Psoas muscle (tissue), 8 donors: ENCODE data around the gene PNMA1. TPM values are rescaled to one million over a fixed set of nuclear protein-coding genes. Genes with fewer than 3 reads are reported as not detected.

Source experiments
- ATAC-seq, 4 donors: fragments of 200-7000 bp; cut with Tn5 transposase; one replicate each; pipeline ENCODE4 v1.9.1; 2020; ENCODE audit warnings: moderate library complexity in 3 of 4, mild to moderate bottlenecking in 2 of 4
- DNase-seq, 2 donors: peaks; one replicate each; pipeline ENCODE4 v3.0.0-alpha.2; 2020
- H3K27ac ChIP-seq: fragments of 200-600 bp; one replicate; pipeline ENCODE4 v1.8.0; 2022
- H3K27me3 ChIP-seq, 3 donors: fragments of 200-600 bp in 1 of 3; one replicate each; pipeline versions ENCODE4 v1.6.1 to v1.8.0; 2013 to 2022; ENCODE audit warnings: low read length in 2 of 3, mild to moderate bottlenecking in 2 of 3, moderate library complexity in 1 of 3; ENCODE audit not compliant: insufficient read depth in 3 of 3
- H3K36me3 ChIP-seq, 2 donors: fragments of 200-600 bp in 1 of 2; one replicate each; pipeline versions ENCODE4 v1.6.1 to v1.8.0; 2013 to 2022; ENCODE audit warnings: low read depth in 1 of 2, mild to moderate bottlenecking in 1 of 2, moderate library complexity in 1 of 2; ENCODE audit not compliant: insufficient read depth in 1 of 2
- H3K4me1 ChIP-seq: fragments of 200-600 bp; one replicate; pipeline ENCODE4 v1.8.0; 2022
- H3K4me3 ChIP-seq: fragments of 200-600 bp; one replicate; pipeline ENCODE4 v1.8.0; 2022; ENCODE audit warnings: mild to moderate bottlenecking
- H3K9me3 ChIP-seq: fragments of 200-600 bp; one replicate; pipeline ENCODE4 v1.8.0; 2022
- WGBS, 3 donors: extraction: QIAGEN DNeasy Blood & Tissue Kit; methylation state at CpG; one replicate each; pipeline versions ENCODE4 v1.1.6 to v1.1.7; 2013; 5-methylcytosine and 5-hydroxymethylcytosine counted together
- intact Hi-C, 2 donors: fragments of 100-400 bp; cut with DNase I; formaldehyde crosslinking; loops; one replicate each; pipeline versions ENCODE4 v1.11.0 to v1.14.2; 2022
- polyA plus RNA-seq, 3 donors: library from polyadenylated mRNA; stranded (reverse); fragments of 200-250 nt; gene quantifications; one replicate each; pipeline ENCODE4 v1.2.3, GENCODE V29; 2013
- total RNA-seq, 4 donors: library from RNA; stranded (reverse); fragmentation: NEBNext Ultra II Directional in 2 of 4; extraction: Animal tissue kit (Norgen Biotek cat#: 25700) in 2 of 4; gene quantifications; one replicate each; pipeline versions ENCODE4 v1.2.1 to v1.2.4, GENCODE V29; 2021 to 2023
- TF ChIP-seq, protein P1 (sequence below): fragments of 200-600 bp; IDR thresholded peaks from one replicate; pipeline ENCODE4 v1.8.0; 2022; ENCODE audit warnings: antibody characterized with exemption
- donor health status: healthy with polysubstance abuse.
- donor health status: DM: no; HTN: no; CAD: no; lungs with moderate emphysema.
- donor health status: Bipolar disorder and iron deficiency.
- donor health status: healthy.
- donor health status: DM: yes; HTN: yes; CAD: no.
- donor health status: DM: no; HTN: no; CAD: no.
- donor health status: DM: no; HTN: no; CAD: no.
- donor health status: DM: yes; HTN: yes; CAD: no.

PNMA1 gene
- total and polyA plus RNA-seq, 7 donors = 9.3 to 28.8 (median 19.6) TPM

- no peaks in the 10 kb centered on the region for H3K4me1 ChIP-seq
- DNase-seq = no peak
- WGBS, 3 donors = 96 to 98% (median 97%) methylated on average over 3 of the region's 3 CpGs
- no peak overlapping the region for H3K27ac ChIP-seq
- no peak overlapping the region for H3K4me3 ChIP-seq
- peaks cover 3 to 20% of the 10 kb centered on the region in 2 donors for H3K36me3 ChIP-seq
- H3K9me3 ChIP-seq = no peaks in the 10 kb centered on the region
- intact Hi-C loops = no loop called here
- TF ChIP-seq, protein P1, sequence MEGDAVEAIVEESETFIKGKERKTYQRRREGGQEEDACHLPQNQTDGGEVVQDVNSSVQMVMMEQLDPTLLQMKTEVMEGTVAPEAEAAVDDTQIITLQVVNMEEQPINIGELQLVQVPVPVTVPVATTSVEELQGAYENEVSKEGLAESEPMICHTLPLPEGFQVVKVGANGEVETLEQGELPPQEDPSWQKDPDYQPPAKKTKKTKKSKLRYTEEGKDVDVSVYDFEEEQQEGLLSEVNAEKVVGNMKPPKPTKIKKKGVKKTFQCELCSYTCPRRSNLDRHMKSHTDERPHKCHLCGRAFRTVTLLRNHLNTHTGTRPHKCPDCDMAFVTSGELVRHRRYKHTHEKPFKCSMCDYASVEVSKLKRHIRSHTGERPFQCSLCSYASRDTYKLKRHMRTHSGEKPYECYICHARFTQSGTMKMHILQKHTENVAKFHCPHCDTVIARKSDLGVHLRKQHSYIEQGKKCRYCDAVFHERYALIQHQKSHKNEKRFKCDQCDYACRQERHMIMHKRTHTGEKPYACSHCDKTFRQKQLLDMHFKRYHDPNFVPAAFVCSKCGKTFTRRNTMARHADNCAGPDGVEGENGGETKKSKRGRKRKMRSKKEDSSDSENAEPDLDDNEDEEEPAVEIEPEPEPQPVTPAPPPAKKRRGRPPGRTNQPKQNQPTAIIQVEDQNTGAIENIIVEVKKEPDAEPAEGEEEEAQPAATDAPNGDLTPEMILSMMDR = no peak
- H3K27me3 ChIP-seq = no peaks in the 10 kb centered on the region
- no peak for ATAC-seq
These were observed 39.2 kb downstream of the PNMA1 start for GRCh38 chr14:73674986-73675385.

DNA sequence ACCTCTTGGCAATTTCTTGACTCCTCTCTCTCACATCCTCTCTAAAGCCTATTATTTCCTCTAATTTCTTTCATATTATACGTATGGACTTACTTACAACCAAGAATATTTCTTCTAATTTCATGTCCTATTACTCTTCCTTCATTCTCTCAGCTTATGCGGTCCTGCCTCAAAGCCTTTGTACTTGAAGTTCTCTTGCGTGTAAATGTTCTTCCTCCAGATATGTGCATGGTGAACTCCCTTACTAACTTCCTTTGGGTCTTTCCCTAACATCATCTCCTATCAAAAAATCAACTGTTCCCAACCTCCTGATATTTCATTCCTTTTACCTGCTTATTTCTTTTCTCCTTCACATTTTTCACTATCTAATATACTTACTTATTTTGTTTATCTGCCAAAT, 46.3 kb downstream of the PNMA1 start:
- H3K4me3 ChIP-seq = no peak overlapping the region
- no peaks in the 10 kb centered on the region for H3K4me1 ChIP-seq
- WGBS, 3 donors = 86 to 94% (median 91%) methylated on average over 3 of the region's 3 CpGs
- no peak overlapping the region for H3K27ac ChIP-seq
- intact Hi-C loops = no loop called here
- H3K36me3 ChIP-seq = peaks cover 0 to 11% of the 10 kb centered on the region in 2 donors
- H3K27me3 ChIP-seq = no peaks in the 10 kb centered on the region
- H3K9me3 ChIP-seq = no peaks in the 10 kb centered on the region
- TF ChIP-seq, protein P1 = no peak
- DNase-seq (no peak), ATAC-seq (no peak)

DNA sequence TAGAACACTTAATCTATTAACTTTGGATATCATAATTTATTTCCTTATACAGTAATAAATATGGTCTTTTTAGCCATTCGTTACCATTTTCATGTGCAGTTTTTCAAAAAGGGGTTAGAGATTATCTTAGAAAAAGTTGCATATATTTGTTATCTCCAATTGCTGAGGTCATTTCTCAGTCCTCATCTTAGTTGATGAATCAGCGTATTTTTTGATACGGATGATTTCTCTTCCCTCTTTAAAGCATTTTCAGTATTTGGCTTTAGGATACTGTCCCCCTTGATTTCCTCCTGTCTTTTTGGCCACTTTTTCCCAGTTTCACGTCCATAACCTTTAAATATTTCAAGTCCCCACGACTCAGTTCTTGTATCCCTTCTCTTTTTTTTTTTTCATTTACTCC, 47.6 kb downstream of the PNMA1 start:
- Histone ChIP-seq H3K27ac (no peak overlapping the region), H3K4me3 (no peak overlapping the region), H3K36me3 (peaks cover 0 to 5% of the 10 kb centered on the region in 2 donors), H3K9me3 (no peaks in the 10 kb centered on the region), H3K27me3 (no peaks in the 10 kb centered on the region), H3K4me1 (no peaks in the 10 kb centered on the region)
- TF ChIP-seq, protein P1 = no peak
- intact Hi-C loops = no loop called here
- ATAC-seq (no peak), DNase-seq (no peak)
- 84 to 91% (median 89%) methylated on average over 5 of the region's 5 CpGs for WGBS, 3 donors

- Histone ChIP-seq H3K4me3 (no peak overlapping the region), H3K27me3 (no peaks in the 10 kb centered on the region), H3K36me3 (peaks cover 0 to 5% of the 10 kb centered on the region in 2 donors), H3K9me3 (no peaks in the 10 kb centered on the region), H3K4me1 (no peaks in the 10 kb centered on the region), H3K27ac (no peak overlapping the region)
- intact Hi-C loops = no loop called here
- 92 to 97% (median 96%) methylated on average over 2 of the region's 2 CpGs for WGBS, 3 donors
- TF ChIP-seq, protein P1 = no peak
- no peak for DNase-seq
- ATAC-seq = no peak
These were observed 49.1 kb downstream of the PNMA1 start for GRCh38 chr14:73665130-73665529.

DNA sequence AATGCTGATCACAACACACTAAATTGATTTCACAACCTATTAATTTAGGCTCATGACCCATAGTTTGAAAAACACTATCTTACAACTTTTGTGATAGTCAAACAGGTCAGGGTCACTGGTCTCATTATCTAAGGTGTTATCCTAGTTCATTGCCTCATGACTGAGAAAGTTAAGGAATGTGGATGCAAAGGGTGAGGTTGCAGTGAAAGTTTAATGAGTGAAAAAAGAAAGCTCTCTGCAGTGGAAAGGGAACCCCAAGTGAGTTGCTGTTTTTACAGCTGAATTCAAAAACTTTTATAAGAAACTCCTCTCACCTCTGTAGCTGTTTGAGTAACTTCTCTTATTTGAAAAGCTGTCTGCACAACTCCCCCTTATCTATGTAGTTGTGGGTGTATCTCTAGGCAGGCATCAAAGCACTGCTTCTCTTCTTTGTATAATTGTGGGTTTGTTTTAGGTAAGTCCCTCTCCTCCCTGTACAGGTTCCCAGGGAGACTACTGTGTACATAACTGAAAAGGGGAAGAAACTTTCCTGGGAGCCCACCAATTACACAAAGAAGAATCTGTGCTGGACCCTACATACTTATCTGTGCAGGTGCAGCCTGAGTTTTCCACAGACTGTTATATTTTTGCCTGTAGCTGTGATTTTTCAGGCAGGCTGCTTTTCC, 50.5 kb downstream of the PNMA1 start:
- Histone ChIP-seq H3K36me3 (peaks cover 0 to 5% of the 10 kb centered on the region in 2 donors), H3K27me3 (no peaks in the 10 kb centered on the region), H3K9me3 (no peaks in the 10 kb centered on the region), H3K4me1 (no peaks in the 10 kb centered on the region), H3K4me3 (no peak overlapping the region), H3K27ac (no peak overlapping the region)
- intact Hi-C loops = no loop called here
- no peak for DNase-seq
- TF ChIP-seq, protein P1 = no peak
- no peak for ATAC-seq
